NCI-H526 (cell line): ENCODE data around the gene NR1H2.
"Not testable (repeated sequence)": the region's sequence is repeated elsewhere in the genome, so short reads cannot be mapped to it uniquely, and the experiment has no call there.

Experiments used
- DNase-seq, 2 experiments: peaks; one replicate each; lab custom pipeline; 2025; lab: John Stamatoyannopoulos, UW

The NR1H2 gene

GRCh38 chr19:50344661-50345318 lies 31.5 kb upstream of the NR1H2 start:
- no peak for DNase-seq

- DNase-seq, result not testable (repeated sequence)
Observed at GRCh38 chr19:50347089-50347581, 29.1 kb upstream of the NR1H2 start.

- DNase-seq, result no peak
Observed at GRCh38 chr19:50349277-50350057, 26.8 kb upstream of the NR1H2 start.

- no peak for DNase-seq
Observed at GRCh38 chr19:50352242-50352641, 24.0 kb upstream of the NR1H2 start.

- not testable (repeated sequence) for DNase-seq
Observed at GRCh38 chr19:50353487-50353880, 22.8 kb upstream of the NR1H2 start.

- no peak for DNase-seq
Observed at GRCh38 chr19:50356691-50357177, 19.5 kb upstream of the NR1H2 start.

- DNase-seq, result peak; percentile 56 to 81
Observed at GRCh38 chr19:50357178-50358100, 18.8 kb upstream of the NR1H2 start.

GRCh38 chr19:50358483-50359327 lies 17.6 kb upstream of the NR1H2 start:
- no peak for DNase-seq

GRCh38 chr19:50359328-50359818 lies 16.9 kb upstream of the NR1H2 start:
- DNase-seq, result no peak

GRCh38 chr19:50361290-50362029 lies 14.8 kb upstream of the NR1H2 start:
- DNase-seq, result no peak

- no peak for DNase-seq
Observed at GRCh38 chr19:50362030-50362412, 14.2 kb upstream of the NR1H2 start.

- DNase-seq, result no peak
Observed at GRCh38 chr19:50362656-50363424, 13.4 kb upstream of the NR1H2 start.

- DNase-seq, result no peak
Observed at GRCh38 chr19:50365434-50366306, 10.6 kb upstream of the NR1H2 start, which contains the start of gene NAPSA. TSS of gene NAPSA (minus strand) at chr19:50365639. CDS start at chr19:50365621, 18 bp downstream.

GRCh38 chr19:50368649-50369570 lies 7.3 kb upstream of the NR1H2 start:
- peak; percentile 74 to 90 for DNase-seq

GRCh38 chr19:50371914-50372475 lies 4.3 kb upstream of the NR1H2 start:
- DNase-seq, result no peak

GRCh38 chr19:50377051-50377461 lies 799 bp downstream of the NR1H2 start:
- peak; percentile 56 to 85 for DNase-seq

- no peak for DNase-seq
Observed at GRCh38 chr19:50377517-50377916, 1.3 kb downstream of the NR1H2 start.
